Stimulated activated CD4-positive, alpha-beta T cell treated with anti-CD3 and anti-CD28 coated beads, Interleukin-12 subunit alpha, Interleukin-12 subunit beta, amount 100 ng/mL, for 24 hours (primary cell): ENCODE data around the gene INHBC.

ENCODE experiments used
- DNase-seq, 2 experiments: peaks; one replicate each; pipeline ENCODE4 v3.0.0-alpha.2; 2020; ENCODE audit warnings: low read depth in 2 of 2

The INHBC gene

DNA sequence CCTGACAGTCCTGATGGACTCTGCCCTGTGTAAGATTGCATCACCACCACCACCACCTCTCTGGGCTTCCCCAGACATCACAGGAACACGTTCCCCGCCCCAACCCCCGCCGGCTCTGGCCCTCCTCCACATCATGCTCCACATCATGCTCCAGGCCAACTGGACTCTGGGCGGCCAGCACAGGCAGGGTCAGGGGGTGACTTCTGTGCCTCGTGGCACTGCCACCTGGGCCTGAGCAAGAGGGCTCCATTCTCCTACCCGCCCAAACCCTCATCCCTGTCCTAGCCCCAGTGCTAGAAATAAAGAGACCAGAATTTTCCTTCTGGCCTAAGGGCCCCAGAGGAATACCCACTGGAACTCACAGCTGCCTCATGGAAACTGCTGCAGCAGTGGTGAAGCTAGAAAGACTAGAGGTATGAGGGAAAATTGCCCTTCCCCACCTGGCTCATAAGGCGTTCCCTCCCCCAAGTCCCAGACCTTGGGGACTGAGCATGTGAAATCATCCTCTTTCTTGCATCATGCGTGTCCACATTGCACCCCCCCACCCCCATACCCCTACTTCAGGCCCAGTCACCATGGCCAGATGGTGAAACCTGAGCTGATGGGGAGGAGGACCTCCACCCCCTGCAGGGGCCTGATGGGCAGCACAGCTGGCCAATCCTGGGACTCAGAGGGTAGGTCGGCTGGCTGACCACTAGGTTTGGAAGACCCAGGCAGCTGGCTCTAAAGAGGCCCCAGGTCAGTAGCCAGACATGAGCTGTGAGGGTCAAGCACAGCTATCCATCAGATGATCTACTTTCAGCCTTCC lies 20.2 kb downstream of the INHBC start, which contains the start of gene INHBE:
Gene INHBE, plus strand, starts transcription at position 742 of the 808 bp plus-strand sequence. CDS start 230 bp downstream, outside the sequence.
- no peak for DNase-seq

DNA sequence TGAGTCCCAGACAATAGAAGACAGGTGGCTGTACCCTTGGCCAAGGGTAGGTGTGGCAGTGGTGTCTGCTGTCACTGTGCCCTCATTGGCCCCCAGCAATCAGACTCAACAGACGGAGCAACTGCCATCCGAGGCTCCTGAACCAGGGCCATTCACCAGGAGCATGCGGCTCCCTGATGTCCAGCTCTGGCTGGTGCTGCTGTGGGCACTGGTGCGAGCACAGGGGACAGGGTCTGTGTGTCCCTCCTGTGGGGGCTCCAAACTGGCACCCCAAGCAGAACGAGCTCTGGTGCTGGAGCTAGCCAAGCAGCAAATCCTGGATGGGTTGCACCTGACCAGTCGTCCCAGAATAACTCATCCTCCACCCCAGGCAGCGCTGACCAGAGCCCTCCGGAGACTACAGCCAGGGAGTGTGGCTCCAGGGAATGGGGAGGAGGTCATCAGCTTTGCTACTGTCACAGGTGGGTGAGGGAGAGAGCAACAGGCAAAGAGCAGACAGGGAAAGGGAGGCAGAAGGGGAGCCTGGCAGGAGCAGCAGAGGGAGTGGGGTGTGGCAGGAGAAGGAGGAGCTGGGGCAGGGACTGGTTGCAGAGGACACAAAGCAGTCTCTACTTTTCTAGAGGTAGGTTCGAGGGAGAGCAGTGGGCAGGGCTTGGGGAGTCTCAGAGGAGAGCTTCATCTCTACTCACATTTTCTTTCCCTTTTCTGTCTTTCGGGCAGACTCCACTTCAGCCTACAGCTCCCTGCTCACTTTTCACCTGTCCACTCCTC lies 21.0 kb downstream of the INHBC start:
- DNase-seq = no peak

DNA sequence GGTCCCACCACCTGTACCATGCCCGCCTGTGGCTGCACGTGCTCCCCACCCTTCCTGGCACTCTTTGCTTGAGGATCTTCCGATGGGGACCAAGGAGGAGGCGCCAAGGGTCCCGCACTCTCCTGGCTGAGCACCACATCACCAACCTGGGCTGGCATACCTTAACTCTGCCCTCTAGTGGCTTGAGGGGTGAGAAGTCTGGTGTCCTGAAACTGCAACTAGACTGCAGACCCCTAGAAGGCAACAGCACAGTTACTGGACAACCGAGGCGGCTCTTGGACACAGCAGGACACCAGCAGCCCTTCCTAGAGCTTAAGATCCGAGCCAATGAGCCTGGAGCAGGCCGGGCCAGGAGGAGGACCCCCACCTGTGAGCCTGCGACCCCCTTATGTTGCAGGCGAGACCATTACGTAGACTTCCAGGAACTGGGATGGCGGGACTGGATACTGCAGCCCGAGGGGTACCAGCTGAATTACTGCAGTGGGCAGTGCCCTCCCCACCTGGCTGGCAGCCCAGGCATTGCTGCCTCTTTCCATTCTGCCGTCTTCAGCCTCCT lies 21.6 kb downstream of the INHBC start:
- DNase-seq = no peak

DNA sequence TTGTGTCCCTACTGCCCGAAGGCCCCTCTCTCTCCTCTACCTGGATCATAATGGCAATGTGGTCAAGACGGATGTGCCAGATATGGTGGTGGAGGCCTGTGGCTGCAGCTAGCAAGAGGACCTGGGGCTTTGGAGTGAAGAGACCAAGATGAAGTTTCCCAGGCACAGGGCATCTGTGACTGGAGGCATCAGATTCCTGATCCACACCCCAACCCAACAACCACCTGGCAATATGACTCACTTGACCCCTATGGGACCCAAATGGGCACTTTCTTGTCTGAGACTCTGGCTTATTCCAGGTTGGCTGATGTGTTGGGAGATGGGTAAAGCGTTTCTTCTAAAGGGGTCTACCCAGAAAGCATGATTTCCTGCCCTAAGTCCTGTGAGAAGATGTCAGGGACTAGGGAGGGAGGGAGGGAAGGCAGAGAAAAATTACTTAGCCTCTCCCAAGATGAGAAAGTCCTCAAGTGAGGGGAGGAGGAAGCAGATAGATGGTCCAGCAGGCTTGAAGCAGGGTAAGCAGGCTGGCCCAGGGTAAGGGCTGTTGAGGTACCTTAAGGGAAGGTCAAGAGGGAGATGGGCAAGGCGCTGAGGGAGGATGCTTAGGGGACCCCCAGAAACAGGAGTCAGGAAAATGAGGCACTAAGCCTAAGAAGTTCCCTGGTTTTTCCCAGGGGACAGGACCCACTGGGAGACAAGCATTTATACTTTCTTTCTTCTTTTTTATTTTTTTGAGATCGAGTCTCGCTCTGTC lies 22.3 kb downstream of the INHBC start:
- no peak for DNase-seq

DNA sequence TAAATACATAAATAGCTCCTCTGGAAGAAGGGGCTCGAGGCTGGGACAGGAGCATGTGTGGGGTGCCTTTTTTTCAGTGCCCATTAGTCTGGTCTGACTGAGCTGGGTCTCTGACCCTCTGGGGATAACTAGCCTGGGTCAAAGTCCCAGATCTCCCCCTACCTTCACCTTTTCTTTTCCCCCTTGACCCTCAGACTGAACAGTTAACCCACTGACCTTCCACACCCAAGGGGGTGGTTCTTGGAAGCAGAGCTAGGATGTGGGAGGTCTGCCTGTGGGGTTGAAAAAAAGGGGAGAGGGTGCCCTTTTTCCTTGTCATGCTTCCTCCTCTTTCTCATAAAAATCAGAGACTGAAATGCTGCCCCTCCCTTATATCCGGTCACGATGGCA lies 24.1 kb downstream of the INHBC start:
- no peak for DNase-seq

DNA sequence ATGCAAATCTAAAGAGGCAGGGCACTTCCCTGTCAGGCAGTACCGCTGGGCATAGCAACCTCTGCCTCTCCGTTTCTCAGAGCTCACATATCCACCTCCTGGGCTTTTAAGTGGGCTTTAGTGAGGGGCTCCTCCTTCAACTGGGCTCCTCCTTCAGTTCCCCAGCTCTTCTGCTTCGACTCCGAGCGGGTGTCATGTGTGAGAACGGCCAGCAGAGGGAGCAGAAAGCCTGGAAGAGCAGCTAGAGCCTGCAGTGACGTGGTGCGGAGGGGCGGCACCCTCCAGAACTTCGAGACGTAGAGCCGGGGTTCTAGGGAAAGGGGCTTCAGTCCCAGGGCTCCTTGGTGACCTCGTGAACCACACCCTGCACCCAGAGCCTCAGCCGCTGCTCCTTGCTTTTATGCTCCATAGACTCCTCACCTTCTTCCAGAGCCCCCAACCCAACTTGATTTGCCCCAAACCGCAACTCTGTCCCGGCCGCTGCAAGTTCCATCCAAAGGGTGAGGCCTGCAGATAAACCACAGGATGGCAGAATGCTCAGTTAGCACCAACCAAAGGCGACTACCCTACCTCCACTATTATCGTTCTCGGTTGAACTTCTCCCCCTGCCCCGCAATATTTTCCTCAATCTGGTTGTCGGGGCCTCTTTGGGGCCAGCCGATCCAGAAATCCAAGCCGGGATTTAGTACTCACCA lies 24.6 kb downstream of the INHBC start:
- peak; percentile 83 to 98 for DNase-seq

DNA sequence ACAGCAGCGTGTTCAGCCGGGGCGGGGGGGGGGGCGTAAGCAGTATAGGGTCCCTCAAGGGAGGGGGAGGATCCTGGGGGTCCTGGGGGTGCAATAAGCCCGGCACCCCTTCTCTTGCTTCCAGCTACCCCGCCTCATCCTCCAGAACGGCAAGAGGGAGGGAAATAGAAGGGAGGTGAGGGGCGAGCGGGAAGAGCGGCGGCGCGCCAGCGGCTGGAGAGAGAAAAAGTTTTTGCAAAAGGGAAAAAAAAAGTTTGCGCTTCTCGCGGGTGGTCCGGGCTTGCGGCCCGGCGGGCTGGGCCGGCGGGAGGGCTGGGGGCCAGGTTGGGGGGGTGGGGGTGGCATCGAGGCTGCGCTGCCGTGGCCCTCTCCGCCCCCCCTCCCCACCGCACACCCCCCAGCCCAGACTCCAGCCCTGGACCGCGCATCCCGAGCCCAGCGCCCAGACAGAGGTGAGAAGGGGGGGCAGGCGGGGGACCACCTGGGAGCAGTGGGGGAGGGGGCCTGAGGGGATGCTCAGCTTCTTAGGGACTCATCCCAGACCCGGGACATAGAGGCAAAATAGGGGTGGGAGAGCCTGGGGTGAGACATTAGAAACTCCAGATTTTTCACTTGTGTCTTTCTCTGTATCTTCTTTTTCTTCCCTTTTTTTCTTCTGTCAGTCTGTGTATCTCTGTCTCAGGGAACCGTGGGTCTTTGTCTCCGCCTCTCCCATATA lies 25.3 kb downstream of the INHBC start, which contains the start of gene GLI1:
Gene GLI1, plus strand, starts transcription at position 36 of the 718 bp plus-strand sequence. CDS start 3,907 bp downstream, outside the sequence.
- DNase-seq = no peak

DNA sequence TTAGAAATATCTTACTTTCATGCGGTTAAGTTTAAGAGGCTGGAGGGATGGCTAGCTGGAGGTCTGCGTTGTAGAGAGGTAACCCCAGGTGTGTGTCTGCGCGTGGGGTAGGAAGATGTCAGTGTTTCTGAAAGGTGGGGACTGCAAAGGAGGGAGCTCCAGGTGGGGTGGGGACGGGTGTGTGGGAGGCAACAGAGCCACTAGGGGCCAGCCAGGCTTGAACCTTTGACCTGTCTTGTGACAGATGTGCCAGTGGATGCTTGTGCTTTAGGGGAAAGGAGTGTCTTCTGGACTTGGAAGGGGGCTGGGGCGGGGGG lies 25.8 kb downstream of the INHBC start:
- no peak for DNase-seq

DNA sequence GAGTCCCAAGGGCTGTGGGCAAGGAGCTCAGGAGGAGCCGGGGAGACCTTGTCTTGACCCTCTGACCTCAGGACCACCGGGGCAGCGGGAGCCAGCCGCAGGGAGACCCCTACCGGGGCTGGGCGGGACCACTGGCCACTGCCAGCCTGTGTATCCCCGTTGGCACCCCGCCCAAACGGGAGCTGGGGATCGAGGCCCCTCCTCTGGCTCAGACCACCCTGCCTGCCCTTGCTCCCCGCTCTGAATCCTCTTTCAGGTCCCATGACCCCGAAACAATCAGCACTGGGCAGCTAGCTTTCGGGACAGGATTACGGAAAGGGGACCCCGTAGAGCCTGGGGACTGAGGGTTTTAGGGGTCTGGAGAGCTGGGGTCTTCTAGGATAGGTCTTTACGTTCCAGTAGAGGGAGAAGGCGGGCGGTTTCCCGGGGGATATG lies 26.3 kb downstream of the INHBC start:
- DNase-seq = no peak

DNA sequence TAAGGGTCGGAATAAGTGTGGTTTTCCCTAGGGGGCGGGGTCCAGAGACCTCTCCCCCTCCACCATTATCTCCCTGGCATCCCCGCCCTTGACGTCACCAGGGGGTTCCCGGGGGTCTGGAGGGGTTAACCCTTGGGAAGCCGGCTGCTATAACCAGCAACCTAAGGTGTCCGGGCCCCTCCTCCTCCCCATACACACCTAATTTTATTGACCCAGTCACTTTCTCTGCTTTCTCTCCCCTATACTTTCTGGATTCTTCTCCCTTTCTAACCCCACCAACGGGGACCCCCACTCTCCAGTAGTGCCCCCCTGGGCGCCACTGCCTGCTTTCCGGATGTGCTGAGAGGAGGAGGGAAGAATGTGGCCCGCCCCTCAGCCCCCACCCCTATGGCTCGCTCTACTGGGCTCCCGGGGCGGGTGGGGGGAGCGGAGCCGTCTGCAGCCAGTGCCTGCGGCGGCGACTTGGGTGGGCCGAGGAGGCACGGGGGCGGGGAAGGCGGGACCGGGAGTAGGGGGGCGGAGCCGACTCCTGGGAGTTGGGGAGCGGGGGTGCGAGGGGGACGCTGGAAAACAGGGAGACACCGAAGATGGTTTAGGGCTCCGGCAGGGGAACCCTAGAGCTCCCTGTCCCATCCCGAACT lies 26.8 kb downstream of the INHBC start:
- DNase-seq = no peak

DNA sequence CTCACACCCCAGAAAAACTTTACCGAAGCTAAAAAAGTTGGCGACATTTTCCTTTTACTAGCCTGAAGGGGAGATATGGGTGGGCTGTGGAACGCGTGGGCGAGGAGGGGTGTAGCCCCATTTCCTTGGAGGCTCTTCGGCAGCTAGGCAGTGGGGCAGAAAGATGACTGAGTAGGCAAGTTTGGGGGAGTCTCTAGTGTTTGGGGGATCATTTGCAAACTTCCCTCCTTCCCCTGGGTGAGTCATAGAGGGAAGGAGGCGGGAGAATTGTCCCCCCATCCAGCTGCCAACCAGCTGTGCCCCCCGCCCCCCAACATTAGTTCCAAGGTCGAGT lies 27.3 kb downstream of the INHBC start:
- DNase-seq = no peak

DNA sequence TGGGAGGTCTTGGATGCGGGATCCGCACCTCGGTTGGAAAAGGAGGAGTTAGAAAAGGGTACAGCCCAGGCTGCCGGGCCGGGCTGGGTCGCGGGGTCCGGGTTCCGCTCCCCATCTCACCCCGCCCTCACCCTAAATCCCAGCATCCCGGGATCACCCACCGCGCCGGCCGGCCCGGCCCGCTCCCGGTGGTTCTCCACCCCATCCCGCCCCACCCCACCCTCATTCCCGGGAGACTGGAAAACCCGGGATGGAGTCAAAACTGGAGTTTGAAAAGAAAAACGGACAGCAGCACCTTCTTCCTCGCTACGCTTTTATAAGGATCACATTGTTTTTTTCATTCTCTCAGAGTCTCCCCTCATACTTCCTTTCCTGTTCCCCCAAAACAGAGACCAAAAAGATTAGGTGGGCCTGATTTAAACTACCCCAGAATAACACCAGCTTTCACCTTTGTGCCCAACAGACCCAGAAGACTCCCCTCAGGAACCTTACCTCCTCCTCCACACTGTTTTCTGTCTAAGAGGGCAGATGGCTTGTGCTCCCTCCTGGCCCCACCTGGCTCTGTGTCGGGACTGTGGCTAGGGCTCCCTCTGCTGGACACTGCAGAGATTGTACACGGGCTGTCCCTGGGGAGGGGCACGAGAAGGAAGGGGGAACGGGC lies 27.8 kb downstream of the INHBC start:
- DNase-seq = peak; percentile 75 to 89

DNA sequence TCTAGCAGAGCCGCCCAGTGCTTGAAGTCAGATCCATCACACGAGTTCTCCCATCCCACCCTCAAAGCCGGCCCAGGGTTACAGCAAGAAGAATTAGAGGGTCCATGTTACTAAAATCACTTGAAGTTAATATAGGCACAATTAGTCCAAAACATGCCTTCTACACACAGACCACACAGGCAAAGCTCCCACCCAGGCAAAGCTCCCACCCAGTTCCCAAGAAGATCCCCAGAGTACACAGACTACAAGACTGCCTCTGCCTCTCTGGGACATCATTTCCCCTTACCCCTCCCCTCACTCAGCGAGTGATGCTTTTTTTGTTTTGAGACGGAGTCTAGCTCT lies 28.3 kb downstream of the INHBC start:
- no peak for DNase-seq

DNA sequence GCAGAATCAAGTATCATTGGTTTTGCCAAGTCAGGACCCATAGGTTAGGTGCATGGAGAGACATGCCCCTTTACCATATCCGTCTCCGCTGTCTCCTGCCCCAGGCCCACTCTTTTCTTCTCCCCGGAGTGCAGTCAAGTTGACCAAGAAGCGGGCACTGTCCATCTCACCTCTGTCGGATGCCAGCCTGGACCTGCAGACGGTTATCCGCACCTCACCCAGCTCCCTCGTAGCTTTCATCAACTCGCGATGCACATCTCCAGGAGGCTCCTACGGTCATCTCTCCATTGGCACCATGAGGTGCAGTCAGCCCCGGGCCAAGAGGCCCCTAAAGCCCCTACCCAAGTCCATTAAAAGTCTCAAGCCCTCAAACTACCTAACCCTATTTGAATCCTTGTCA lies 30.0 kb downstream of the INHBC start:
- no peak for DNase-seq

DNA sequence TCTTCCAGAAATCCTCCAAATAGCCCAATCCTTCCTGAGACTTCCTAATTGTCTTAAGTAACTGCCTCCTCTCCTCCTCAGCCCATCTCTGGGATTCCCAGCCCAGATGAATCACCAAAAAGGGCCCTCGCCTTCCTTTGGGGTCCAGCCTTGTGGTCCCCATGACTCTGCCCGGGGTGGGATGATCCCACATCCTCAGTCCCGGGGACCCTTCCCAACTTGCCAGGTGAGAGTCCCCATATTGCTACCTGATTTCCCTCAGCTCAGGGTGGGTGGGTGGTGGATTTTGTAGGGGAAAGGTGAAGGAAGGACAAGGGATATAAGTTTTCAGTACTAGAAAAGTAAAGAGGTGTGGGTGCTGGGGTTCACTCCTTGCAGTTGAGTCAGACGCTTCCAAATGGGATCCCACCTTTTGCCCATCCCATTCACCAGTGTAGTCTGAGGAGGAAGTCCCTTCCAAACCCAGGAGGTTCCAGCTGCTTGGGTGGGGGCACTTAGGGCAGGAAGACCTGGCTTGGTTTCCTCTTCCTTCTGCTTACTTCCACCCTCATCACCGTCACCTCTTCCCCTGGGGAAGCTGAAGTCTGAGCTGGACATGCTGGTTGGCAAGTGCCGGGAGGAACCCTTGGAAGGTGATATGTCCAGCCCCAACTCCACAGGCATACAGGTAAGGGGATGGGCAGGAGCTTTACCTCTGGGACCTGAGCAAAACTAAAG lies 30.6 kb downstream of the INHBC start:
- no peak for DNase-seq

DNA sequence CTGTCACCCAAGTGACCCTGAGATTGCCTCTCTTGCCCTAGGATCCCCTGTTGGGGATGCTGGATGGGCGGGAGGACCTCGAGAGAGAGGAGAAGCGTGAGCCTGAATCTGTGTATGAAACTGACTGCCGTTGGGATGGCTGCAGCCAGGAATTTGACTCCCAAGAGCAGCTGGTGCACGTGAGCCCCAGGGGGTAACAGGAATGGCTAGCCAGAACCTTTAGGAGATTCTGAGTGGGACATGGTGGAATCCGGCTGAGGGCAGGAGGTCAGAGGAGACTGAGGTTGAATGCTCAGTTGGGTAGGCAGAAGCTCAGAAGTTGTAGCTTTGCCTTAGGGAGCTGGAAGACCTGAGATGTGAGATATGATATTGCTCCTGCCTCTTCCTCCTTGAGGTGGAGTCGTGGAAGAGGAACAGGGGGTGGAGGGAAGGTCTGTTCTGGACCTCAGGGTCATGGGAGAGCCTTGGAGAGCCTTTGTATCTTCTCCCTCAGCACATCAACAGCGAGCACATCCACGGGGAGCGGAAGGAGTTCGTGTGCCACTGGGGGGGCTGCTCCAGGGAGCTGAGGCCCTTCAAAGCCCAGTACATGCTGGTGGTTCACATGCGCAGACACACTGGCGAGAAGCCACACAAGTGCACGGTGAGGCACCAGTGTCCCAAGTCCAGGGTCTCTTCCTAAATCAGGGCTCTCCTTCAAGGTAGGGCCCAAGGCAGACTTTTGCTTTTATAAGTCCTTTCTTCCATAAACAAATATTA lies 31.3 kb downstream of the INHBC start:
- DNase-seq = no peak

DNA sequence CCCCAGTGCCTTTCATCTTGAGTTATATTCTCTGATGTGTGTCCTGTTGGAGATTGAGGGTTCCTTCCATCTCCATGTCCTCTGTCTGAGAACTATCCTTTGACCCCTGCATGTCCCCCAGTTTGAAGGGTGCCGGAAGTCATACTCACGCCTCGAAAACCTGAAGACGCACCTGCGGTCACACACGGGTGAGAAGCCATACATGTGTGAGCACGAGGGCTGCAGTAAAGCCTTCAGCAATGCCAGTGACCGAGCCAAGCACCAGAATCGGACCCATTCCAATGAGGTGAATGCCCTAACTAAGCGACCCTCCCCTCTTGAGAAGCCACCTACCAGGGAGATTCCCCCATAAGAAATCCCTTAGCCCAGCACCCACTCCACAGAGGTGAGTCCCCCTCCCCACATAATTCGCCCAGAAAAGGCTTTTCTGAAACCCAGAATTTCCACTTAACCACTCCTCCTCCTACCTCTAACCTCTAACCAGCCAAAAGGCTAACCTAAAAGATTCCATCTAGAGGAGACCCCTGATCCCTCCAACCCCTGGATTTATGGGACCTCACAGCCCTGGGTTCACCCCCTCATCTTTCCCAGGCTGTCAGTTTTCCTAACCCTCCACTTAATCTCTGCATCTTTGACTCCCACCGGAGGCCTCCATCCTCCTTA lies 32.8 kb downstream of the INHBC start:
- DNase-seq = no peak

DNA sequence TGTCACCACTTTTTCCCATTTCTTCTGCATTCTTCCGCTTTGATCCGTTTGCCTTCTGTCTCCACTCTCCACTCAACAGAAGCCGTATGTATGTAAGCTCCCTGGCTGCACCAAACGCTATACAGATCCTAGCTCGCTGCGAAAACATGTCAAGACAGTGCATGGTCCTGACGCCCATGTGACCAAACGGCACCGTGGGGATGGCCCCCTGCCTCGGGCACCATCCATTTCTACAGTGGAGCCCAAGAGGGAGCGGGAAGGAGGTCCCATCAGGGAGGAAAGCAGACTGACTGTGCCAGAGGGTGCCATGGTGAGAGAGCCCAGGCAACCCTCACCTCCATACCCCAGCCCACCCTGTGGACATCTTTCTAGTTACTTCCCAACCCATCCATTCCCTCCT lies 33.3 kb downstream of the INHBC start:
- no peak for DNase-seq
